HG03469 (cell line): ENCODE measurements around the gene NDUFA13.

Experiments used
- ATAC-seq: cut with Tn5 transposase; IDR thresholded peaks from one replicate; pipeline ENCODE4 v1.9.1; 2021; ENCODE audit warnings: mild to moderate bottlenecking, moderate library complexity, moderate number of reproducible peaks; ENCODE audit not compliant: unreplicated experiment

NDUFA13 gene

DNA sequence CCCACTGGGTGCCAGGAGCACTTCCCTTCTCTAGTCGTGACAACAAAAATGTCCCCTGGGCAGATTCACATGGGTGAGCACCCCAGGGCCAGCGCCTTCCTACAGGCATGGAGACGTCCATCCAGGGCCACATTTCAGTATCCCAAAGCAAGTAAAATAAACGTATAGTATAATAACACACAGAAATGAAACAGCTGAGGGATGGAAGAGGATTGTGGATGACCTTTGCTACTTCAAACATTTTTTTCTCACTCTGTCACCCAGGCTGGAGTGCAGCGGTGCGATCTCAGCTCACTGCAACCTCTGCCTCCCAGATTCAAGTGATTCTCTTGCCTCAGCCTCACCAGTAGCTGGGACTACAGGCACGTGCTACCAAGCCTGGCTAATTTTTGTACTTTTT, 50.3 kb downstream of the NDUFA13 start:
- no peak for ATAC-seq

DNA sequence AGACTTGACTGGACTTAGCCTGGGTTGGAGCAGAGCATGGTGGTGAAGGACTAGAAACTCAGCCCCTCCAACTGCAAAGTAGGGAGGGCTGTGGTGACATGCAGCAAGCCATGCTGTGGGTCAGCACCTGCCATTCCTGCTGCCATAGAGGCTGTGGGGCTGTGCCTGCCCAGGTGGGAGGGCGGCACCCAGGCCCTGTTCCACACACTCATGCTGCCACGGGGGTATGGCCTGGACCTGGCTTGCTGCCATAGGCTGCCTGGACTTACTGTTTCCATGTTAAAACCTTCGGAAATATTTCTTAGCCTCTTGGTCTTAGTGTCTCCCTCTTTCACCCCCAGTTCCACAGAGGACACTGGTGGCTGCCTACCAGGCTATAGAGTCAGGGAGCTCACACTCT, 51.4 kb downstream of the NDUFA13 start:
- ATAC-seq = no peak

DNA sequence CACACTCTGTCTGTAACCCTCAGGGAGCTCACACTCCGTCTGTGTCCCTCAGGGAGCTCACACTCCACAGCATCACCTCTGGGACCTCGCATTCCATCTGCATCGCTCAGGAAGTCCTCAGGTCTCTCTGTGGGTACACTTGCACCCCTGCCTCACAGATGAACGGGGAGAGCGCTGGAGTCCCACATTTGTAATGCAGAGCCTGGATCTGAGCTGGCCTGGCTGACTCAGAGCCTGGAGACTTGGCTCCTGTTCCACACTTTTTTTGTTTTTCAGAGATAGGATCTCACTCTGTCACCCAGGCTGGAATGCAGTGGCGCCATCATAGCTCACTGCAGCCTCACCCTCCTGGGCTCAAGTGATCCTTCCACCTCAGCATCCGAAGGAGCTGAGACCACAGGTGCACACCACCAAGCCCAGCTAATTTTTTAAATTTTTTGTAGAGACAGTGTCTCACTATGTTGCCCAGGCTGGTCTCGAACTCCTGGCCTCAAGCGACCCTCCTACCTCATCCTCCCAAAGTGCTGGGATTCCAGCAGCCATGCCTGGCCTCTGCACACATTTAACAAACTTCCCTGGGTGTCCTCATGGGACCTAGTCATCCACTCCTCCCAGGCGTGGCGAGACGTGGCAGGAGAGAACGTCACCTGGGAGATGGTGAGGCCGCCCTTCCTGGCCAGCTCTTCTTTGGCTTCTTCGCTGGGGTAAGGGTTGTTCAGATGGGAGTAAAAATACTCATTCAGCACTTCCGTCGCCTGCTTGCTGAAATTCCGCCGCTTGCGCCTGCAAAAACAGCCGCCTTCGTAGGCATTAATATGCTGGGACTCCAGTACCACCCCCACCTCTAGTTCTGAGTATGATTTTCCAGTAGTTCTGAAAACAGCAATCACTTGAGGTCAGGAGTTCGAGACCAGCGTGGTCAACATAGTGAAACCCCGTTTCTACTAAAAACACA, 53.1 kb downstream of the NDUFA13 start:
- ATAC-seq = no peak

DNA sequence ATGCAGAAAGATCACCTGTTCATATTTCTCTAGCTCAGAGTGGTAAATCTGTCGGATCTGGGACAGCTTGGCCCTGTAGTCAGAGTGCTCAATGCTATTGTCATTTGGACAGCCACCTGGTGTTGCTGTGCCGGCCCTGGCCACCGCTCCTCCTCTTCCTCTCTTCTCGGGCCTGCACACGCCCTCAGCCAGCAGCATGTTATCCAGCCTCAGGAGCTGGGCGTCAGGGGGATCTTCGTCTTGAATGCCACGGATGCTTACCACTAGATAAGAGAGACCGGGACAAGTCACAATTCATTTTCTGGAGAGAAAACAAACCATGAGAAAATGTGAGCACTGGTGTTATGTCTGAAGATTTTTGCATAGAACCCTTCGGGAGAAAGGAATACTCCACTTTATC, 54.5 kb downstream of the NDUFA13 start:
- ATAC-seq = no peak

DNA sequence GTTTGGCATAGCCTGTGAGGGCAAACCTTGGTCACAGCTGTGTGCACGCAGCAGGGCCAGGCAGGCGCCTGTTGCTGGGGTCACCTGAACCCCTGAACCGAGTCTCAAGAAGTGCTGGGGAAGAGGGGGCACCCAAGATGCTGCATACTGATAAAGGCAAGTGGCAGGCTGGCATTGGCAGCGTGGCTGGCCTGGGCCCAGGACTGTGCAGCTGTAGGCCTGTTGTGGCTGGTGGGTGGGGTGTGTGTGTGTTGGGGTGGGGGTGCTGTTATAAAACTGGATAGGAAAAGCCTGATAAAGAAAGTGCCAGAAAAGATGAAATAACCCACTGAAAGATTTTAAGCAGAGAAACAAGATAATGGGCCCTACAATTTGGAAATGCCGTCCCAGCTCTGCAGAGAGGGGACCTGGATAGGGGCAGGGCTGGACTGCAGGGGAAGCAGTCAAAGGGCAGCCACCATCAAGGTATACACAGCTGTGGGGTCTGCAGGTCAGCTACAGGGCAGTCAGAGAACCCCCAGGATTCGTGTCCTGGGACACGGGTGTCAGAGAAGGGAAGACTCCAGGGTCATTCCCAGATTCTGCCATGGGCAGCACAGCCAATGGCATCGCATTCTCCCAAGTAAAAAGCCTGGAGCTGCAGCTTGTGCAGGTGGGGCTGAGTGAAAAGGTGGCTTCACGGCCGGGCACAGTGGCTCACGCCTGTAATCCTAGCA, 55.2 kb downstream of the NDUFA13 start:
- no peak for ATAC-seq

DNA sequence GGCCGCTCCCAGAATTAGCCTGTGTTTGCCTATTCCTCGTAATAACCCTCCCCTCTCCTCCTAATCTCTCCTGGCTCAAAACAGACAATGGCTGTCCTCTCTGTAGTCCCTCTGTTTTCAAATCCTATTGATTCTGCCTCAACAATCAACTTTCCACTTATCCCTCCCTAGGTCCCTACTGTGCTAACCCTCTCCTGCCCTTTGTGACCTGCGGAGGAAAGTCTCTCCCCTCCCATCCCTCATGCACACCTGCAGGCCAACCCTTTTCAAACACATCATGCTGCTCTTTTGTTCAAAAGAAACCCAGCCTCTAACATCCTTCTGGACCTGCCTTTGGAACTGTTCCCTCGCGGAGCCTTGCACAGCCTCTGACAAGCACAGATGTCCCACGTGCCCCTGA, 59.4 kb downstream of the NDUFA13 start:
- no peak for ATAC-seq
